WI38 (cell line): ENCODE data around the gene ELMO1.

Experiments
- H3K4me3 ChIP-seq: 2 replicates; pipeline ENCODE4 v1.5.1; 2011; ENCODE audit warnings: low read depth, mild to moderate bottlenecking, control low read depth, low read length
- TF ChIP-seq, protein P1 (sequence below): IDR thresholded peaks from 2 replicates; pipeline ENCODE4 v1.5.1; 2012; ENCODE audit warnings: low read depth, mild to moderate bottlenecking, control low read depth, low read length

Gene ELMO1

GRCh38 chr7:36809510-36809909 is 639.2 kb downstream of the ELMO1 start:
- TF ChIP-seq, protein P1, sequence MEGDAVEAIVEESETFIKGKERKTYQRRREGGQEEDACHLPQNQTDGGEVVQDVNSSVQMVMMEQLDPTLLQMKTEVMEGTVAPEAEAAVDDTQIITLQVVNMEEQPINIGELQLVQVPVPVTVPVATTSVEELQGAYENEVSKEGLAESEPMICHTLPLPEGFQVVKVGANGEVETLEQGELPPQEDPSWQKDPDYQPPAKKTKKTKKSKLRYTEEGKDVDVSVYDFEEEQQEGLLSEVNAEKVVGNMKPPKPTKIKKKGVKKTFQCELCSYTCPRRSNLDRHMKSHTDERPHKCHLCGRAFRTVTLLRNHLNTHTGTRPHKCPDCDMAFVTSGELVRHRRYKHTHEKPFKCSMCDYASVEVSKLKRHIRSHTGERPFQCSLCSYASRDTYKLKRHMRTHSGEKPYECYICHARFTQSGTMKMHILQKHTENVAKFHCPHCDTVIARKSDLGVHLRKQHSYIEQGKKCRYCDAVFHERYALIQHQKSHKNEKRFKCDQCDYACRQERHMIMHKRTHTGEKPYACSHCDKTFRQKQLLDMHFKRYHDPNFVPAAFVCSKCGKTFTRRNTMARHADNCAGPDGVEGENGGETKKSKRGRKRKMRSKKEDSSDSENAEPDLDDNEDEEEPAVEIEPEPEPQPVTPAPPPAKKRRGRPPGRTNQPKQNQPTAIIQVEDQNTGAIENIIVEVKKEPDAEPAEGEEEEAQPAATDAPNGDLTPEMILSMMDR, result no peak
- no peak overlapping the region for H3K4me3 ChIP-seq

DNA sequence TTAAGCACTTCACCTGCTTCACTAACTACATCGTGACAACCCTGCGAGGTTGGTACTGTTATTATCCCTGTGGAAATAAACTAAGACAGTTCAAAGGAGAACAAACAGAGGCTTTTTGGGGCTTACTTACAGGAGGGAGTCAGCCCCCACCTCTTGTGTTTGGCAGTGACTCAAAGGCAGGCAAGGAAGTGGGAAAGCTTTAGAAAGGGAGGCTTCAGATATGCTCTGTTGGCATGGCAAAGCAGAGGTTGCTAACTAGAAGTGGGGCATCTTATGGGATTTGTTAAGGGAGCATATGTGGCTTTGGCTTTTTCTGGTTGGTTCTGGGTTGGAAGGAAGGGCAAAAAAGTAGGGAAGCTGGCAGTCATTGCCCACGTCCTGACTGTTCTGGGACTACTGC is 639.6 kb downstream of the ELMO1 start:
- TF ChIP-seq, protein P1, result no peak
- H3K4me3 ChIP-seq, result no peak overlapping the region

- no peak overlapping the region for H3K4me3 ChIP-seq
- TF ChIP-seq, protein P1, result no peak
These were observed 641.8 kb downstream of the ELMO1 start for GRCh38 chr7:36806891-36807290.
